Thoracic aorta (tissue), 2 donors: ENCODE data around the gene STKLD1. TPM values are rescaled to one million over a fixed set of nuclear protein-coding genes. Genes with fewer than 3 reads are reported as not detected.

Source experiments
- ATAC-seq: fragments of 150-250 bp; one replicate; pipeline ENCODE4 v1.8.0; 2017; ENCODE audit warnings: low read depth; ENCODE audit not compliant: insufficient number of reproducible peaks, low FRiP score
- DNase-seq: peaks from one replicate; pipeline ENCODE4 v3.0.0-alpha.2; 2020; ENCODE audit warnings: low spot score
- H3K27ac ChIP-seq, 2 donors: fragments of 200-600 bp; sonication (generic); 1 replicate in 1 of 2; 2 replicates in 1 of 2; pipeline ENCODE4 v1.5.1; 2016; ENCODE audit warnings: mild to moderate bottlenecking in 2 of 2, moderate library complexity in 2 of 2
- H3K27me3 ChIP-seq: fragments of 200-600 bp; sonication (generic); replicated peaks from 2 replicates; pipeline ENCODE4 v1.6.0; 2016; ENCODE audit warnings: mild to moderate bottlenecking; ENCODE audit not compliant: insufficient read depth
- H3K36me3 ChIP-seq: fragments of 200-600 bp; sonication (generic); one replicate; pipeline ENCODE4 v1.5.1; 2016
- H3K4me1 ChIP-seq, 2 donors: fragments of 200-600 bp; sonication (generic); 1 replicate in 1 of 2; 2 replicates in 1 of 2; pipeline versions ENCODE4 v1.5.1 to v1.6.0; 2016; ENCODE audit warnings: low read depth in 2 of 2, mild to moderate bottlenecking in 1 of 2; ENCODE audit not compliant: control insufficient read depth in 1 of 2
- H3K4me3 ChIP-seq: fragments of 200-600 bp; sonication (generic); 2 replicates; pipeline ENCODE4 v1.5.1; 2016; ENCODE audit warnings: mild to moderate bottlenecking
- H3K9me3 ChIP-seq: fragments of 200-600 bp; sonication (generic); 2 replicates; pipeline ENCODE4 v1.5.1; 2016
- CTCF ChIP-seq: fragments of 200-600 bp; sonication (generic); IDR thresholded peaks from one replicate; pipeline ENCODE4 v1.5.1; 2019; ENCODE audit warnings: antibody characterized with exemption
- total RNA-seq, 2 donors: library from RNA; depleted of rRNA; stranded (reverse); fragments of >200 nt; gene quantifications; one replicate each; pipeline versions ENCODE4 v1.1.0 to v1.2.3, GENCODE V29; 2016

STKLD1 gene
- total RNA-seq, 2 donors from 2014 or later = 0.42 TPM; not detected in 1

GRCh38 chr9:133440874-133441273 is 64.7 kb downstream of the STKLD1 start:
- Histone ChIP-seq H3K27me3 (no peaks in the 10 kb centered on the region), H3K27ac (no peak overlapping the region), H3K9me3 (no peaks in the 10 kb centered on the region), H3K36me3 (no peaks in the 10 kb centered on the region), H3K4me1 (no peaks in the 10 kb centered on the region), H3K4me3 (no peak overlapping the region)
- TF ChIP-seq CTCF = no peak
- DNase-seq (no peak), ATAC-seq (no peak)

GRCh38 chr9:133441571-133441970 is 65.4 kb downstream of the STKLD1 start:
- no peaks in the 10 kb centered on the region for H3K9me3 ChIP-seq
- H3K4me1 ChIP-seq = no peaks in the 10 kb centered on the region
- DNase-seq (no peak), ATAC-seq (no peak)
- H3K4me3 ChIP-seq = no peak overlapping the region
- no peak for TF ChIP-seq CTCF
- no peaks in the 10 kb centered on the region for H3K27me3 ChIP-seq
- H3K36me3 ChIP-seq = no peaks in the 10 kb centered on the region
- H3K27ac ChIP-seq = no peak overlapping the region

GRCh38 chr9:133443248-133443647 is 67.1 kb downstream of the STKLD1 start:
- Histone ChIP-seq H3K4me1 (no peaks in the 10 kb centered on the region), H3K27ac (no peak overlapping the region), H3K9me3 (no peaks in the 10 kb centered on the region), H3K4me3 (no peak overlapping the region), H3K36me3 (no peaks in the 10 kb centered on the region), H3K27me3 (no peaks in the 10 kb centered on the region)
- ATAC-seq = no peak
- no peak for DNase-seq
- TF ChIP-seq CTCF = no peak

- no peak overlapping the region for H3K4me3 ChIP-seq
- H3K9me3 ChIP-seq = no peaks in the 10 kb centered on the region
- no peak for TF ChIP-seq CTCF
- H3K36me3 ChIP-seq = no peaks in the 10 kb centered on the region
- H3K4me1 ChIP-seq = no peaks in the 10 kb centered on the region
- H3K27me3 ChIP-seq = no peaks in the 10 kb centered on the region
- ATAC-seq = no peak
- H3K27ac ChIP-seq = no peak overlapping the region
- no peak for DNase-seq
Measured at GRCh38 chr9:133443982-133444381, 67.8 kb downstream of the STKLD1 start.

- no peaks in the 10 kb centered on the region for H3K36me3 ChIP-seq
- ATAC-seq (no peak), DNase-seq (no peak)
- no peaks in the 10 kb centered on the region for H3K4me1 ChIP-seq
- no peak overlapping the region for H3K27ac ChIP-seq
- no peaks in the 10 kb centered on the region for H3K9me3 ChIP-seq
- no peaks in the 10 kb centered on the region for H3K27me3 ChIP-seq
- TF ChIP-seq CTCF = no peak
- no peak overlapping the region for H3K4me3 ChIP-seq
Measured at GRCh38 chr9:133445293-133445969, 69.3 kb downstream of the STKLD1 start.
